Measurements from ENCODE around the gene RNF222. TPM values are rescaled to one million over a fixed set of nuclear protein-coding genes. Genes with fewer than 3 reads are reported as not detected.

RNF222 gene
- total and polyA plus RNA-seq, 2 experiments from 2014 or later, result 0.07 TPM; not detected in 1

DNA sequence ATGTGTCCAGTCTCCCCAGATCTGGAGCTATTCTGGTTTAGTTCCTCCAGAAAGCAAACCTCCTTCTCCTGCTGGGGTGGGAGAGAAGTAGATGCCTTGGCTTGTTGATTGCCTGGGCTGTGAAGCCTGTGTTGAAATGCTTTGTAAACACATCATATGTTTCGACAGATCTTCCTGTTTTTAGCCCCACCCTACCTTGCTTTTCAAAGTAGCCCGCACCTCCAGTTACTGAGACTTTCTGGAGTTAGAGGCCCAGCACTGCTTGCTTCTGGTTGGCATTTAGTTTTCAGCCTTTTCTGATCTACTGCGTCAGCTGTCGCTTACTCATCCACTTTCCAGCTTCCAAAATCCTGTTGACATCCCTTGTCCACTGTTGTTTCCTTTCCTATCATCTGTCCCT lies 20.2 kb upstream of the RNF222 start (continued):
- TF ChIP-seq, protein P1, sequence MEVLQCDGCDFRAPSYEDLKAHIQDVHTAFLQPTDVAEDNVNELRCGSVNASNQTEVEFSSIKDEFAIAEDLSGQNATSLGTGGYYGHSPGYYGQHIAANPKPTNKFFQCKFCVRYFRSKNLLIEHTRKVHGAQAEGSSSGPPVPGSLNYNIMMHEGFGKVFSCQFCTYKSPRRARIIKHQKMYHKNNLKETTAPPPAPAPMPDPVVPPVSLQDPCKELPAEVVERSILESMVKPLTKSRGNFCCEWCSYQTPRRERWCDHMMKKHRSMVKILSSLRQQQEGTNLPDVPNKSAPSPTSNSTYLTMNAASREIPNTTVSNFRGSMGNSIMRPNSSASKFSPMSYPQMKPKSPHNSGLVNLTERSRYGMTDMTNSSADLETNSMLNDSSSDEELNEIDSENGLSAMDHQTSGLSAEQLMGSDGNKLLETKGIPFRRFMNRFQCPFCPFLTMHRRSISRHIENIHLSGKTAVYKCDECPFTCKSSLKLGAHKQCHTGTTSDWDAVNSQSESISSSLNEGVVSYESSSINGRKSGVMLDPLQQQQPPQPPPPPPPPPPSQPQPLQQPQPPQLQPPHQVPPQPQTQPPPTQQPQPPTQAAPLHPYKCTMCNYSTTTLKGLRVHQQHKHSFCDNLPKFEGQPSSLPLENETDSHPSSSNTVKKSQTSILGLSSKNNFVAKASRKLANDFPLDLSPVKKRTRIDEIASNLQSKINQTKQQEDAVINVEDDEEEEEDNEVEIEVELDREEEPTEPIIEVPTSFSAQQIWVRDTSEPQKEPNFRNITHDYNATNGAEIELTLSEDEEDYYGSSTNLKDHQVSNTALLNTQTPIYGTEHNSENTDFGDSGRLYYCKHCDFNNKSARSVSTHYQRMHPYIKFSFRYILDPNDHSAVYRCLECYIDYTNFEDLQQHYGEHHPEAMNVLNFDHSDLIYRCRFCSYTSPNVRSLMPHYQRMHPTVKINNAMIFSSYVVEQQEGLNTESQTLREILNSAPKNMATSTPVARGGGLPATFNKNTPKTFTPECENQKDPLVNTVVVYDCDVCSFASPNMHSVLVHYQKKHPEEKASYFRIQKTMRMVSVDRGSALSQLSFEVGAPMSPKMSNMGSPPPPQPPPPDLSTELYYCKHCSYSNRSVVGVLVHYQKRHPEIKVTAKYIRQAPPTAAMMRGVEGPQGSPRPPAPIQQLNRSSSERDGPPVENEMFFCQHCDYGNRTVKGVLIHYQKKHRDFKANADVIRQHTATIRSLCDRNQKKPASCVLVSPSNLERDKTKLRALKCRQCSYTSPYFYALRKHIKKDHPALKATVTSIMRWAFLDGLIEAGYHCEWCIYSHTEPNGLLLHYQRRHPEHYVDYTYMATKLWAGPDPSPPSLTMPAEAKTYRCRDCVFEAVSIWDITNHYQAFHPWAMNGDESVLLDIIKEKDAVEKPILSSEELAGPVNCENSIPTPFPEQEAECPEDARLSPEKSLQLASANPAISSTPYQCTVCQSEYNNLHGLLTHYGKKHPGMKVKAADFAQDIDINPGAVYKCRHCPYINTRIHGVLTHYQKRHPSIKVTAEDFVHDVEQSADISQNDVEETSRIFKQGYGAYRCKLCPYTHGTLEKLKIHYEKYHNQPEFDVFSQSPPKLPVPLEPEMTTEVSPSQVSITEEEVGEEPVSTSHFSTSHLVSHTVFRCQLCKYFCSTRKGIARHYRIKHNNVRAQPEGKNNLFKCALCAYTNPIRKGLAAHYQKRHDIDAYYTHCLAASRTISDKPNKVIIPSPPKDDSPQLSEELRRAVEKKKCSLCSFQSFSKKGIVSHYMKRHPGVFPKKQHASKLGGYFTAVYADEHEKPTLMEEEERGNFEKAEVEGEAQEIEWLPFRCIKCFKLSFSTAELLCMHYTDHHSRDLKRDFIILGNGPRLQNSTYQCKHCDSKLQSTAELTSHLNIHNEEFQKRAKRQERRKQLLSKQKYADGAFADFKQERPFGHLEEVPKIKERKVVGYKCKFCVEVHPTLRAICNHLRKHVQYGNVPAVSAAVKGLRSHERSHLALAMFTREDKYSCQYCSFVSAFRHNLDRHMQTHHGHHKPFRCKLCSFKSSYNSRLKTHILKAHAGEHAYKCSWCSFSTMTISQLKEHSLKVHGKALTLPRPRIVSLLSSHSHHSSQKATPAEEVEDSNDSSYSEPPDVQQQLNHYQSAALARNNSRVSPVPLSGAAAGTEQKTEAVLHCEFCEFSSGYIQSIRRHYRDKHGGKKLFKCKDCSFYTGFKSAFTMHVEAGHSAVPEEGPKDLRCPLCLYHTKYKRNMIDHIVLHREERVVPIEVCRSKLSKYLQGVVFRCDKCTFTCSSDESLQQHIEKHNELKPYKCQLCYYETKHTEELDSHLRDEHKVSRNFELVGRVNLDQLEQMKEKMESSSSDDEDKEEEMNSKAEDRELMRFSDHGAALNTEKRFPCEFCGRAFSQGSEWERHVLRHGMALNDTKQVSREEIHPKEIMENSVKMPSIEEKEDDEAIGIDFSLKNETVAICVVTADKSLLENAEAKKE (CRISPR knock-in tag; IDR thresholded peaks at IDR 0.05), result no peak
- no peak for TF ChIP-seq ZNF114 (CRISPR knock-in tag; IDR thresholded peaks at IDR 0.05)
- TF ChIP-seq CREB1 (CRISPR knock-in tag; IDR thresholded peaks at IDR 0.05; ENCODE audit: low read depth), result no peak
- no peak for TF ChIP-seq EZH2 (IDR thresholded peaks at IDR 0.05; ENCODE audit: low read depth, unreplicated experiment)
- TF ChIP-seq, protein P2, sequence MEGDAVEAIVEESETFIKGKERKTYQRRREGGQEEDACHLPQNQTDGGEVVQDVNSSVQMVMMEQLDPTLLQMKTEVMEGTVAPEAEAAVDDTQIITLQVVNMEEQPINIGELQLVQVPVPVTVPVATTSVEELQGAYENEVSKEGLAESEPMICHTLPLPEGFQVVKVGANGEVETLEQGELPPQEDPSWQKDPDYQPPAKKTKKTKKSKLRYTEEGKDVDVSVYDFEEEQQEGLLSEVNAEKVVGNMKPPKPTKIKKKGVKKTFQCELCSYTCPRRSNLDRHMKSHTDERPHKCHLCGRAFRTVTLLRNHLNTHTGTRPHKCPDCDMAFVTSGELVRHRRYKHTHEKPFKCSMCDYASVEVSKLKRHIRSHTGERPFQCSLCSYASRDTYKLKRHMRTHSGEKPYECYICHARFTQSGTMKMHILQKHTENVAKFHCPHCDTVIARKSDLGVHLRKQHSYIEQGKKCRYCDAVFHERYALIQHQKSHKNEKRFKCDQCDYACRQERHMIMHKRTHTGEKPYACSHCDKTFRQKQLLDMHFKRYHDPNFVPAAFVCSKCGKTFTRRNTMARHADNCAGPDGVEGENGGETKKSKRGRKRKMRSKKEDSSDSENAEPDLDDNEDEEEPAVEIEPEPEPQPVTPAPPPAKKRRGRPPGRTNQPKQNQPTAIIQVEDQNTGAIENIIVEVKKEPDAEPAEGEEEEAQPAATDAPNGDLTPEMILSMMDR (conservative IDR thresholded peaks at IDR 0.05; ENCODE audit: low read depth in 2 of 2), result no peak
- TF ChIP-seq, protein P3, sequence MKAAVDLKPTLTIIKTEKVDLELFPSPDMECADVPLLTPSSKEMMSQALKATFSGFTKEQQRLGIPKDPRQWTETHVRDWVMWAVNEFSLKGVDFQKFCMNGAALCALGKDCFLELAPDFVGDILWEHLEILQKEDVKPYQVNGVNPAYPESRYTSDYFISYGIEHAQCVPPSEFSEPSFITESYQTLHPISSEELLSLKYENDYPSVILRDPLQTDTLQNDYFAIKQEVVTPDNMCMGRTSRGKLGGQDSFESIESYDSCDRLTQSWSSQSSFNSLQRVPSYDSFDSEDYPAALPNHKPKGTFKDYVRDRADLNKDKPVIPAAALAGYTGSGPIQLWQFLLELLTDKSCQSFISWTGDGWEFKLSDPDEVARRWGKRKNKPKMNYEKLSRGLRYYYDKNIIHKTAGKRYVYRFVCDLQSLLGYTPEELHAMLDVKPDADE (IDR thresholded peaks at IDR 0.05), result no peak
- TF ChIP-seq, protein P4, sequence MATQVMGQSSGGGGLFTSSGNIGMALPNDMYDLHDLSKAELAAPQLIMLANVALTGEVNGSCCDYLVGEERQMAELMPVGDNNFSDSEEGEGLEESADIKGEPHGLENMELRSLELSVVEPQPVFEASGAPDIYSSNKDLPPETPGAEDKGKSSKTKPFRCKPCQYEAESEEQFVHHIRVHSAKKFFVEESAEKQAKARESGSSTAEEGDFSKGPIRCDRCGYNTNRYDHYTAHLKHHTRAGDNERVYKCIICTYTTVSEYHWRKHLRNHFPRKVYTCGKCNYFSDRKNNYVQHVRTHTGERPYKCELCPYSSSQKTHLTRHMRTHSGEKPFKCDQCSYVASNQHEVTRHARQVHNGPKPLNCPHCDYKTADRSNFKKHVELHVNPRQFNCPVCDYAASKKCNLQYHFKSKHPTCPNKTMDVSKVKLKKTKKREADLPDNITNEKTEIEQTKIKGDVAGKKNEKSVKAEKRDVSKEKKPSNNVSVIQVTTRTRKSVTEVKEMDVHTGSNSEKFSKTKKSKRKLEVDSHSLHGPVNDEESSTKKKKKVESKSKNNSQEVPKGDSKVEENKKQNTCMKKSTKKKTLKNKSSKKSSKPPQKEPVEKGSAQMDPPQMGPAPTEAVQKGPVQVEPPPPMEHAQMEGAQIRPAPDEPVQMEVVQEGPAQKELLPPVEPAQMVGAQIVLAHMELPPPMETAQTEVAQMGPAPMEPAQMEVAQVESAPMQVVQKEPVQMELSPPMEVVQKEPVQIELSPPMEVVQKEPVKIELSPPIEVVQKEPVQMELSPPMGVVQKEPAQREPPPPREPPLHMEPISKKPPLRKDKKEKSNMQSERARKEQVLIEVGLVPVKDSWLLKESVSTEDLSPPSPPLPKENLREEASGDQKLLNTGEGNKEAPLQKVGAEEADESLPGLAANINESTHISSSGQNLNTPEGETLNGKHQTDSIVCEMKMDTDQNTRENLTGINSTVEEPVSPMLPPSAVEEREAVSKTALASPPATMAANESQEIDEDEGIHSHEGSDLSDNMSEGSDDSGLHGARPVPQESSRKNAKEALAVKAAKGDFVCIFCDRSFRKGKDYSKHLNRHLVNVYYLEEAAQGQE (IDR thresholded peaks at IDR 0.05; ENCODE audit: unreplicated experiment), result no peak

Measured in GM23338 (cell line).